Pancreas (tissue), 10 donors: ENCODE data around the gene CCSER2. TPM values are rescaled to one million over a fixed set of nuclear protein-coding genes. Genes with fewer than 3 reads are reported as not detected.

Experiments
- ATAC-seq, 4 donors: fragments of 200-7000 bp; cut with Tn5 transposase; one replicate each; pipeline versions ENCODE4 v1.8.0 to v1.9.1; 2020; ENCODE audit warnings: mild to moderate bottlenecking in 4 of 4, moderate library complexity in 4 of 4
- DNase-seq, 6 donors: peaks; one replicate each; pipeline ENCODE4 v3.0.0-alpha.2; 2020
- FAIRE-seq: peaks from 2 replicates; lab custom pipeline; 2012; peaks lifted over from hg19 to GRCh38; lab: Jason Lieb, UNC
- H3K27ac ChIP-seq, 4 donors: fragments of 200-600 bp; sonication (generic); 1 replicate in 3 of 4; 2 replicates in 1 of 4; pipeline versions ENCODE4 v1.5.0 to v1.8.0; 2020
- H3K27me3 ChIP-seq, 4 donors: fragments of 200-600 bp; one replicate each; pipeline ENCODE4 v1.8.0; 2021
- H3K36me3 ChIP-seq, 3 donors: fragments of 200-600 bp; sonication (generic) in 1 of 3; one replicate each; pipeline versions ENCODE4 v1.5.0 to v1.8.0; 2020 to 2021
- H3K4me1 ChIP-seq, 3 donors: fragments of 200-600 bp; one replicate each; pipeline ENCODE4 v1.8.0; 2021
- H3K4me3 ChIP-seq, 4 donors: fragments of 200-600 bp; sonication (generic) in 2 of 4; one replicate each; pipeline versions ENCODE4 v1.5.0 to v1.8.0; 2020 to 2021
- H3K9me3 ChIP-seq, 4 donors: fragments of 200-600 bp; one replicate each; pipeline ENCODE4 v1.8.0; 2021
- CTCF ChIP-seq, 4 donors: fragments of 200-600 bp; sonication (generic) in 3 of 4; IDR thresholded peaks; one replicate each; pipeline versions ENCODE4 v1.5.0 to v1.8.0; 2021; ENCODE audit warnings: antibody characterized with exemption in 4 of 4
- WGBS, 2 donors: extraction: QIAGEN DNeasy Blood & Tissue Kit; methylation state at CpG; one replicate each; pipeline ENCODE4 v1.1.7; 2013; 5-methylcytosine and 5-hydroxymethylcytosine counted together
- intact Hi-C, 3 donors: fragments of 100-400 bp; cut with DNase I; formaldehyde crosslinking; loops; one replicate each; pipeline versions ENCODE4 v1.11.1 to v1.14.2; 2022
- polyA plus RNA-seq, 2 donors: library from polyadenylated mRNA; stranded (reverse); fragments of 200-250 nt; gene quantifications; one replicate each; pipeline ENCODE4 v1.2.3, GENCODE V29; 2013
- total RNA-seq, 6 donors: library from RNA; stranded (reverse); fragmentation: NEBNext Ultra II Directional in 4 of 6; extraction: Animal tissue kit (Norgen Biotek cat#: 25700) in 4 of 6; gene quantifications; one replicate each; pipeline versions ENCODE4 v1.2.1 to v1.2.4, GENCODE V29; 2021 to 2023
- donor health status: healthy with polysubstance abuse.
- donor health status: DM: no; HTN: no; CAD: no; lungs with moderate emphysema.
- donor health status: DM: no; HTN: no; CAD: no.
- donor health status: control.
- donor health status: control.
- donor health status: Bipolar disorder and iron deficiency.
- donor health status: DM: yes; HTN: yes; CAD: no.
- donor health status: DM: no; HTN: no; CAD: no.
- donor health status: DM: no; HTN: no; CAD: no.
- donor health status: DM: yes; HTN: yes; CAD: no.

CCSER2 gene
- total and polyA plus RNA-seq, 8 donors, result 3.5 to 25.6 (median 21.8) TPM

GRCh38 chr10:84375881-84376280 lies 47.5 kb downstream of the CCSER2 start:
- no peak for ATAC-seq
- H3K27me3 ChIP-seq, result no peaks in the 10 kb centered on the region
- 91 to 93% methylated on average over 1 of the region's 1 CpG for WGBS, 2 donors
- no peak overlapping the region for H3K4me3 ChIP-seq
- TF ChIP-seq CTCF (IDR thresholded peaks at IDR 0.05), result no peak
- peaks cover 0 to 11% (median 0%) of the 10 kb centered on the region in 3 donors for H3K36me3 ChIP-seq
- no peaks in the 10 kb centered on the region for H3K9me3 ChIP-seq
- no peak overlapping the region for H3K27ac ChIP-seq
- intact Hi-C loops, result loop anchor here in 2 of 3 donors (5.0 kb wide), 1 partner anchor 161 kb away; no protein-coding TSS in a partner anchor
- no peak for DNase-seq
- FAIRE-seq, result no peak
- no peaks in the 10 kb centered on the region for H3K4me1 ChIP-seq

DNA sequence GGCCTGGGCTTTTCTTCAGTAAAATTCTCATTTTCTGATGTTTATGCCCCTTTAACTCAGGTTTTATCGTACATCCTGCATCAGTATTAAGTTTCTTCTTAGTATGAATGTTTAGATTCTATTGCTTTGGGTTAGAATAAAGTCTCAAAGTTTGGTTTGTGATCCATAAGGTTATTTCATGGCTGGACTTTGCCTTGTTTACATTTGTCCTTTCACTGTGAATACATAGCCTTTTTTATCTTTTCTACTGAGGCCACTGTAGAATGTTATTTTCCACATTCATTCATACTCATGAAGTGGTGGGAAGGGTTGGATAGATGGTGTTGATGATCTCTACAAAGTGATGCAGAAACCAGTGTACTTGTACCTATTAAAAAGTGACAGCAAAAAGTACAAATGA lies 59.8 kb downstream of the CCSER2 start:
- FAIRE-seq, result no peak
- H3K9me3 ChIP-seq, result no peaks in the 10 kb centered on the region
- no peaks in the 10 kb centered on the region for H3K27me3 ChIP-seq
- intact Hi-C loops, result loop anchor here in 1 of 3 donors (10.0 kb wide), 1 partner anchor 147 kb away; no protein-coding TSS in a partner anchor
- no peak for ATAC-seq
- no peaks in the 10 kb centered on the region for H3K36me3 ChIP-seq
- no peak for TF ChIP-seq CTCF (IDR thresholded peaks at IDR 0.05)
- no peak overlapping the region for H3K4me3 ChIP-seq
- WGBS, 2 donors, result 94 to 97% methylated on average over 1 of the region's 1 CpG
- no peaks in the 10 kb centered on the region for H3K4me1 ChIP-seq
- H3K27ac ChIP-seq, result no peak overlapping the region
- DNase-seq, result no peak

DNA sequence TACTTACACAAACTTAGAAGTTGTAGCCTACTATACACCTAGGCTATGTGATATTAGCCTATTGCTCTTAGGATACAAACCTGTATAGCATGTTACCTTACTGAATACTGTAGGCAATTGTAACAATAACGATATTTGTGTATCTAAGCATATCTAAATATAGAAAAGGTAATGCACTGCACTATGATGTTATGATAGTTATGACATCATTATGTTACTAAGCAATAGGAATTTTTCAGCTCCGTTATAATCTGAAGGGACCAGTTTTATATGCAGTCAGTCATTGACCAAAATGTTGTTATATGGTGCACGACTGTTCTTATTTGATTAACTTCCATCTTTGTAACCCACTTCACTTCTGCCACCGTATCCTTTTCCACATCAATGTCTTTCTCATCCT lies 62.0 kb downstream of the CCSER2 start:
- Histone ChIP-seq H3K4me3 (no peak overlapping the region), H3K36me3 (no peaks in the 10 kb centered on the region), H3K27ac (no peak overlapping the region), H3K4me1 (no peaks in the 10 kb centered on the region), H3K9me3 (no peaks in the 10 kb centered on the region), H3K27me3 (no peaks in the 10 kb centered on the region)
- intact Hi-C loops, result no loop called here
- DNase-seq (no peak), ATAC-seq (no peak), FAIRE-seq (no peak)
- TF ChIP-seq CTCF (IDR thresholded peaks at IDR 0.05), result no peak
- 87 to 95% methylated on average over 4 of the region's 4 CpGs for WGBS, 2 donors

DNA sequence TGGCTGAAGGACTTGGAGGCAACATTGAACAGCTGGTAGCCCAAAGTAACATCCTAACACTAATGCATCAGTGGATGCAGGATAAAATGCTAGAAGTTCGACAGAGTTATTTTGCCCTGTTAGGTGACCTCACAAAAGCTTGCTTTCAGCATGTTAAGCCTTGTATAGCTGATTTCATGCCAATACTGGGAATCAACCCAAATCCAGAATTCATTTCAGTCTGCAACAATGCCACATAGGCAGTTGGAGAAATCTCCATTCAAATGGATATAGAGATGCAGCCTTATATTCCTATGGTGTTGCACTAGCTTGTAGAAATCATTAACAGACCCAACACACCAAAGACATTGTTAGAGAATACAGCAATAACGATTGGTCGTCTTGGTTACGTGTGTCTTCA lies 62.9 kb downstream of the CCSER2 start:
- ATAC-seq (no peak), FAIRE-seq (no peak), DNase-seq (no peak)
- no peak for TF ChIP-seq CTCF (IDR thresholded peaks at IDR 0.05)
- H3K27ac ChIP-seq, result no peak overlapping the region
- intact Hi-C loops, result no loop called here
- no peaks in the 10 kb centered on the region for H3K27me3 ChIP-seq
- 89 to 96% methylated on average over 4 of the region's 4 CpGs for WGBS, 2 donors
- H3K4me1 ChIP-seq, result no peaks in the 10 kb centered on the region
- H3K36me3 ChIP-seq, result no peaks in the 10 kb centered on the region
- H3K4me3 ChIP-seq, result no peak overlapping the region
- H3K9me3 ChIP-seq, result no peaks in the 10 kb centered on the region

DNA sequence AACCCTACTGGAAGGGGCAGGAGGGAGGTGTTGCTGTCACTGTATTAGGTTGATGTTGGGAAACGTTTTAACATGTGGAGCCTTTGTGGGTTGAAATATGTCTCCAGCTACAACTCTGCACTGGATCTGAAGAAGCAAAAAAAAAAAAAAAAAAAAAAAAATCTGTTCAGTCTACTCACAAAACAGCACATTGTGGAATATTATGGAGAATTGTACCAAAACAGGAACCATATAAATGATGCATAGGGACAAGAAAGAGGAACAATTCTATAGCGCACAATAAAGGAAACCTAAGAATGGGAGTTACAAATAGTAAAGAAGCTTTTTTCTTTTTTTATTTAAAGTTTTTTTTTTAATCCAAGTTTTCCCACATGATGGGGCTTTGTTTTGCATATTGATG lies 63.8 kb downstream of the CCSER2 start:
- H3K9me3 ChIP-seq, result no peaks in the 10 kb centered on the region
- FAIRE-seq (peak; percentile 20), DNase-seq (no peak), ATAC-seq (no peak)
- WGBS, 2 donors, result 71 to 75% methylated on average over 2 of the region's 2 CpGs
- TF ChIP-seq CTCF (IDR thresholded peaks at IDR 0.05), result no peak
- no peaks in the 10 kb centered on the region for H3K4me1 ChIP-seq
- intact Hi-C loops, result no loop called here
- H3K27me3 ChIP-seq, result no peaks in the 10 kb centered on the region
- no peak overlapping the region for H3K4me3 ChIP-seq
- no peak overlapping the region for H3K27ac ChIP-seq
- no peaks in the 10 kb centered on the region for H3K36me3 ChIP-seq
